AG08396 (cell line): ENCODE measurements around the gene MDGA2.
"Not testable (repeated sequence)": the region's sequence is repeated elsewhere in the genome, so short reads cannot be mapped to it uniquely, and the experiment has no call there.

Source experiments
- DNase-seq: peaks from one replicate; pipeline ENCODE4 v3.0.0; 2012; ENCODE audit warnings: low spot score, mixed read lengths

MDGA2 gene

GRCh38 chr14:47328376-47328775 lies 347.0 kb downstream of the MDGA2 start:
- no peak for DNase-seq

DNA sequence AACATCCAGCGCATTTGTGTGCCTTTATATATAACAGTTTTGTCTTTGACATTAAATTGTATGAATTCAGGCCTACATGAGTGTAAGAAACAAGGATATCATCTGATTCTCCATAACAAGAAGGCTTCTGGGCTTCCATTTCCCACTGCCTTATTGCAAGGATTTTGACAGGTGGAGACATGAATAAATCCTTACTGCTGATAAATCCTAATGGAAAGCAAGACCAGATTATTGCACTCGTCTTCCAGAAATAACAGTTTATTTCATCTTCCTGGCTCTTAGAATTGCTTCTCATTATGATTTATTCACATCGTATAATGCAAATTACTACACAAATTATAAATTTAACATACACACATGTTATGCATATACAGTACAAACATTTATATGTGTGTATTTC lies 348.1 kb downstream of the MDGA2 start:
- no peak for DNase-seq

- DNase-seq, result no peak
Observed at GRCh38 chr14:47322751-47323150, 352.7 kb downstream of the MDGA2 start.

DNA sequence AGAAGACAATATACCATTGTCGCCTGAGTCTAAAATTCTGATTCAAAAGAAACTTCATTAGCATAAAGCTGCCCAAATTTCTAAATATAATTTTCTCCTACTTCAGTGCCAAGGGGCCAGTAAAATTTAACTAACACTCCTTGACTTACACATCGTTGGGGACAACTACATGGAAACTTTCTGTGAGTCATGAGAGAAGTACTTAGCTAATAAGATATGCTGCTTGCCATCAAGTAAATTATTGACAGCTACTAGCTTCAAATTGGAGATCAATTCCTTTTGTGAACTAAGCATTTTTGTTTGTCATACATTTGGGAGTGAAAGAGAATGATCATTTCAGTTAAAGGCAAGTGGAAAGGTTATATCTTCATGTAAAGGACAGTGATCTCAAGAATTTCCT lies 373.3 kb downstream of the MDGA2 start:
- no peak for DNase-seq

- DNase-seq, result no peak
Observed at GRCh38 chr14:47300796-47301195, 374.6 kb downstream of the MDGA2 start.

DNA sequence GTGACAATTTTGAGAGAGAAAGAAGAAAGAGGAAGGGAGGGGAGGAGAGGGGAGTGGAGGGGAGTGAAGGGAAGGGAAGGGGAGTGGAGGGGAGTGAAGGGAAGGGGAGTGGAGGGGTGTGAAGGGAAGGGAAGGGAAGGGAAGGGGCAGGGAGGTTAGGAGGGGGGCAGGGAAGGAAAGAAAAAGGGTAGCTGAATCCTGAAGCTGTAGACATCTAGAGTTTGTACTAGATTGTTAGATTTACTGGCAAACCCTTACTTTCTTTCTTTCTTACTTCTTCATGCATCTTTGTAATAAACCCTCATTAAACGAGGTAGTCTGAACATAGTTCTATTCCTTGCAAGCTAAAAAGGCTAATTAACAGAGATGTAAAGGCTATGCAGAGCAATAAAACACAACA lies 378.0 kb downstream of the MDGA2 start:
- DNase-seq, result no peak

DNA sequence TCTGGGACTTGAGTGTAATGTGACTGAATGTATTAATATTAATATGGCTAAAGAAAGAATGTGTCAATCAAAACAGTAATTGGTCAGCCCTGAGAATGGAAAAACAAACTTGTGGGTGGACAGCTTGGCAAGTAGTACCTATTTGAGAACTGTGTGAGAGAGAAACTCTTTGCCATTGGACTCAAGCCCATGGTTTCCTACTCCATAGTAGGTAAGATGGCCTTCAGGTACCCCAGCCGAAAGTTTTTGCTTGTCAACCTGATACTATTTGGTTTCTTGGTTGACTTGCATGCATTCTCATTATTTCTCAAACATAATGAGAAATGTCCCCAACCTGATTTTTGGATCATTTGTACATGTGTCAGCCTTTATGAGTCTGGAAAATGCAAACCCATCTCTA lies 391.1 kb downstream of the MDGA2 start:
- DNase-seq, result no peak

DNA sequence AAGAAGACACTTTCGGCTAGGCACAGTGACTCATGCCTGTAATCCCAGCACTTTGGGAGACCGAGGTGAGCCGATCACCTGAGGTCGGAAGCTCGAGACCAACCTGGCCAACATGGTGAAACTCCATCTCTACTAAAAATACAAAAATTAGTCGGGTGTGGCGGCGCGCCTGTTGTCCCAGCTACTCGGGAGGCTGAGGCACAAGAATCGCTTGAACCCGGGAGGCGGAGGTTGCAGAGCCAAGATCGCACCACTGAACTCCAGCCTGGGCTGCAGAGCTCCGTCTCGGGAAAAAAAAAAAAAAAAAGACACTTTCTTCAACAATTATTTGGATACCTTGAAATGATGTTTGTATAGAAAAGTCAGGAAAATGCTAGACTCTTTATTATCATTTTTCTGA lies 393.6 kb downstream of the MDGA2 start:
- DNase-seq, result not testable (repeated sequence)

GRCh38 chr14:47278233-47278842 lies 397.1 kb downstream of the MDGA2 start:
- peak; percentile 1 for DNase-seq

DNA sequence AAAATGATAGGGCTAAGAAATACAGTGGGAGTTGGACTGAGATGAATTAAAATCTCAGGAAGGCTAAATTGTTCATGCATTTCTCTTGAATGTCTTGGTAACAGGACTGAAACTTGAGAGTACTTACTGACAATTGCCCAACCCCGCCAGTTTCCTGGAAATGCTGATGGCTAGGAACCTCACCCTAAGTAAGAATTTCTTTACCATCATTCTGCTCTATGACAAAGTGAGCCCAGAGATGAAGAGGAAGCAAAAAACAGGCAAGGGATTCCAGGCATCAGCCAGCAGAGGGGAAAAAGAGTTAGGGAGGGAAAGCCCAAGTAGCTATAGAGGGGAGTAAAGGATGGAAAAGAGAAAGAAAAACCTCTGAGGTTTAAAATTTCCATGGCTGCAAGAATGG lies 397.7 kb downstream of the MDGA2 start:
- DNase-seq, result no peak

DNA sequence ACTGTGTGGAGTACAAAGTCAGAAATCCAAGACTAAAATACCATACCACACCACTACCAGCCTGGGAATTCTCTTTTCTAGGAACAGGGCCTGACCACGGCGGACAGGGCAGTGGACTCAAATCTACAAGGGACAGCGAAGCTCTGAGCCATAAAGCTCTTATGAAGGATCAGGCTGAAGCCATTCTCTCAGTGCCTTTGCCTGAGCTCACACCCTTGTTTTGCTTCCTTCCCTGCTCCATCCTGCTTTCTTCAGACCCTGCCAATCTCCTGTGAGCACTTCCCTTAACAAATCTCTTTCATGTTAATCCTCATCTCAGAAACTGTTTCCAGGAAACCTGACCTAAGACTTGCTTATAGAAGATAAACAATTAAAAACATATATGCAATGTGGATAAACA lies 398.5 kb downstream of the MDGA2 start:
- no peak for DNase-seq

- DNase-seq, result no peak
Observed at GRCh38 chr14:47273939-47274338, 401.5 kb downstream of the MDGA2 start.

DNA sequence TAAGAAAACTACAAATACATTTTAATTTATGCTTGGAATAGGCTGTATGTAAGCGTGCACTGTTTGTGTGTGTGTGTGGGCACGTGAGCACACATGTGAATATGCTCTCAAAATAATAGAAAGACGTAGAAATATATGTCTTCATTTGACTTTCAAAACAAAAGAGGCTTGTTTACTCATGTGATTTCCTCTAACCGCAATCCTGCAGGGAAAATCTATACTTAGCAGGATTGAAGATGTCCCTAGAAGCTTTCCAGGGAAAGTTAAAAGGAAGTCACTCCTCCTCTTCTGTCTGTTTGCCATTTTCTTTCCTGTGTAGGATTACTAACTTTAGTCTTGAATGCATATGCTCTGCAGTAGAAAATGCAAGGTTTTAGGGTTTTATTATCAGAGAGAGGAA lies 404.7 kb downstream of the MDGA2 start:
- DNase-seq, result no peak

DNA sequence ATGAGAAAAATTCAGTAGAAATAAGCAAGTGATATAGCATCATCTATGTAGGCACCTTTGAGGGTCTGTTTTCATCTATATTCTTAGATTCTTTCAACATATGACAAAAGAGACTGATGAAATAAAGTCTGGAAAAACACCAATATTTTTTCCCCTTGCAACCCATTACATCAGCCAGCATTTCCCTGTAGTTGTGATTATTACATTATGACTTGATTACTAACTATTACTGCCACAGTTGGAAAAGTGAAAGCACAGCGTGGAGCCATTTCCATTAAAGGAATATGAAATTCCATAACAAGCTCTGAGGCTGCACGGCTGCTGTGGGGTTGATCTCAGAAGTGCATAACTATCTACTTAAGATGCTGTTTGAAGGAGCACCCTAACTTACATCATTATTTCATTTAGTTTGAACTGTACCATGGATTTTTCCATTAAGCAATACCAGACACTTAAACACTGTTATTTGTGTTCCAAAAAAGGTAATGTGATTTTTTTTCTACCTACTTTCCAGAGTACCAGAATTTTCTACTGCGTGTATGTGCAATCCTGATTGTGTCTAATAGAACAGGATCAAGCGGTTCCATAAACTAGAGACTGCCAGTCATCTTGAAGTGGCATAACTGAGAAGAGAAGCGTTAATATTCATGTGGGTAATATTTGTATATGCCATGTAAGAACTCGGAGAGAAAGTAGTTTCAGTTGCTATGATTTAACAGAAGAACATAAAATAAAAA lies 405.5 kb downstream of the MDGA2 start:
- no peak for DNase-seq

- DNase-seq, result no peak
Observed at GRCh38 chr14:47264842-47265241, 410.6 kb downstream of the MDGA2 start.

- no peak for DNase-seq
Observed at GRCh38 chr14:47262801-47263200, 412.6 kb downstream of the MDGA2 start.

- DNase-seq, result no peak
Observed at GRCh38 chr14:47261350-47261749, 414.1 kb downstream of the MDGA2 start.

DNA sequence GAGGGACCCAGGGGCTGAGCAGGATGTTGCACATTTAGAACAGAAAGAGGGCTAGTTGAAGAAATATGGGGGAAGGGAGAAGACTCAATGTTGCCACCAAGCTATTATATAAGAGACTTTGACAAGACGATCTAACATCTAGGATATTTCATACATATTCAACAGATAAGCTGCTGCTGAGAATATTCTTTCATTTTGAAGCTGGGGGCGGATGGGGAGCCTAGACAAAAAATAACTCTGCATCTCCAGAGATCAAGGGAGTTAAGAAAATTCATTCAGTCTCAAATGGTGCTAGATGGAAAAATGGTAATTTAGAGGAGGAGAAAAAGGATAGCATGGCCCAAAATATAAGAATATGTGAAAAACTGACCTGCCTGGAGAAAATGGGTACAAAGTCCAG lies 415.6 kb downstream of the MDGA2 start:
- DNase-seq, result no peak

- DNase-seq, result no peak
Observed at GRCh38 chr14:47257013-47257412, 418.4 kb downstream of the MDGA2 start.

DNA sequence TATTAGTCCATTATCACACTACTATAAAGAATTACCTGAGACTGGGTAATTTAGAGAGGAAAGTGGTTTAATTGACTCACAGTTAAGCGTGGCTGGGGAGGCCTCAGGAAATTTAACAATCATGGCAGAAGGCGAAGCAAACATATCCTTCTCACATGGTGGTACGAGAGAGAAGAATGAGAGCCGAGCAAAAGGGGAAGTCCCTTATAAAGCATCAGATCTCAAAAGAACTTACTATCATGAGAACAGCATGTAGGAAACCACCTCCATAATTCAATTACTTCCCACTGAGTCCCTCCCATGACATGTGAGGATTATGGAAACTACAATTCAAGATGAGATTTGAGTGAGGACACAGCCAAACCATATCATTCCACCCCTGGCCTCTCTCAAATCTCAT lies 422.6 kb downstream of the MDGA2 start:
- no peak for DNase-seq

GRCh38 chr14:47246367-47246766 lies 429.0 kb downstream of the MDGA2 start:
- no peak for DNase-seq

GRCh38 chr14:47242579-47242978 lies 432.8 kb downstream of the MDGA2 start:
- DNase-seq, result not testable (repeated sequence)

DNA sequence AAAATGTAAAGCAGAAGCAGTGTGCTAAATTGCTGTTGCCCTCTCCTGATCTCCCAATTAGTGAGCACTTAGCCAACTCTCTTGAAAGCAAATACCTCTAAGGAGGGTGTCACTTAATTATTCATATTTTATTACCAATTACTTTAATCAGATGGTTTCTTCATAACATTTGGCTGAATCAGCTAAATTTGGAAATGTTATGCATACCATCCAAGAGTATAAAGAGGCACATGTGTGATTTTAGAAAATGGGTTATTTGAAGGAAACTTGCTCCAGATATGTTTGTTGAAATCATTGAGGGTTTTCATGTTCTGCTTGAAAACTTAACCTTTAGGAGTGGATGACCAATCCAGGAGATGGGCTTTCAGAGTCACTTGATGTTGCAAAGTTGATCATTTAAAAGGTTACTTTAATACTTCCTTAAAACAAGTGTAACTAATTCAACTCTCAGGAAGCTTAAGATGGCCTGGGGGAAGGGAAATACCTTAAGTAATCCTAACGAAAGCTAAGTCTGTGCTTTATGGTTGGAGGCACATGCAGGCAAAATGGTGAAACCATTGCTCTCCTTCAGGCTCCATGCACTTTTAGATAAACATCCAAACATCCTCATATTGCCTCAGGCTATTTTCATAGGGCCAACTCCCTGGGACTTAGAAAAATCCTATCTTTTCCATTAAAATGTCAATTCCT lies 434.5 kb downstream of the MDGA2 start:
- no peak for DNase-seq
